ENCODE results near the gene ZBTB7C.
"Not testable (repeated sequence)": the region's sequence is repeated elsewhere in the genome, so short reads cannot be mapped to it uniquely, and the experiment has no call there.

The ZBTB7C gene

GRCh38 chr18:48293954-48294898 is 115.0 kb downstream of the ZBTB7C start:
- in situ Hi-C loops (cut with MboI; ENCODE audit: low sequenced_read_pairs, unreplicated experiment): no loop called here
- TF ChIP-seq, protein P1, sequence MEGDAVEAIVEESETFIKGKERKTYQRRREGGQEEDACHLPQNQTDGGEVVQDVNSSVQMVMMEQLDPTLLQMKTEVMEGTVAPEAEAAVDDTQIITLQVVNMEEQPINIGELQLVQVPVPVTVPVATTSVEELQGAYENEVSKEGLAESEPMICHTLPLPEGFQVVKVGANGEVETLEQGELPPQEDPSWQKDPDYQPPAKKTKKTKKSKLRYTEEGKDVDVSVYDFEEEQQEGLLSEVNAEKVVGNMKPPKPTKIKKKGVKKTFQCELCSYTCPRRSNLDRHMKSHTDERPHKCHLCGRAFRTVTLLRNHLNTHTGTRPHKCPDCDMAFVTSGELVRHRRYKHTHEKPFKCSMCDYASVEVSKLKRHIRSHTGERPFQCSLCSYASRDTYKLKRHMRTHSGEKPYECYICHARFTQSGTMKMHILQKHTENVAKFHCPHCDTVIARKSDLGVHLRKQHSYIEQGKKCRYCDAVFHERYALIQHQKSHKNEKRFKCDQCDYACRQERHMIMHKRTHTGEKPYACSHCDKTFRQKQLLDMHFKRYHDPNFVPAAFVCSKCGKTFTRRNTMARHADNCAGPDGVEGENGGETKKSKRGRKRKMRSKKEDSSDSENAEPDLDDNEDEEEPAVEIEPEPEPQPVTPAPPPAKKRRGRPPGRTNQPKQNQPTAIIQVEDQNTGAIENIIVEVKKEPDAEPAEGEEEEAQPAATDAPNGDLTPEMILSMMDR (IDR thresholded peaks at IDR 0.05; ENCODE audit: borderline replicate concordance, control extremely low read depth, extremely low read depth, insufficient read depth, missing control alignments): no peak
- DNase-seq (ENCODE audit: low spot score): no peak

GRCh38 chr18:48292782-48293424 is 116.3 kb downstream of the ZBTB7C start:
- DNase-seq (ENCODE audit: low spot score): no peak
- TF ChIP-seq, protein P1 (IDR thresholded peaks at IDR 0.05; ENCODE audit: borderline replicate concordance, control extremely low read depth, extremely low read depth, insufficient read depth, missing control alignments): no peak
- in situ Hi-C loops (cut with MboI; ENCODE audit: low sequenced_read_pairs, unreplicated experiment): no loop called here

- no peak for DNase-seq (ENCODE audit: low spot score)
- in situ Hi-C loops (cut with MboI; ENCODE audit: low sequenced_read_pairs, unreplicated experiment): no loop called here
- TF ChIP-seq, protein P1 (IDR thresholded peaks at IDR 0.05; ENCODE audit: borderline replicate concordance, control extremely low read depth, extremely low read depth, insufficient read depth, missing control alignments): no peak
These were observed 117.0 kb downstream of the ZBTB7C start for GRCh38 chr18:48292229-48292628.

DNA sequence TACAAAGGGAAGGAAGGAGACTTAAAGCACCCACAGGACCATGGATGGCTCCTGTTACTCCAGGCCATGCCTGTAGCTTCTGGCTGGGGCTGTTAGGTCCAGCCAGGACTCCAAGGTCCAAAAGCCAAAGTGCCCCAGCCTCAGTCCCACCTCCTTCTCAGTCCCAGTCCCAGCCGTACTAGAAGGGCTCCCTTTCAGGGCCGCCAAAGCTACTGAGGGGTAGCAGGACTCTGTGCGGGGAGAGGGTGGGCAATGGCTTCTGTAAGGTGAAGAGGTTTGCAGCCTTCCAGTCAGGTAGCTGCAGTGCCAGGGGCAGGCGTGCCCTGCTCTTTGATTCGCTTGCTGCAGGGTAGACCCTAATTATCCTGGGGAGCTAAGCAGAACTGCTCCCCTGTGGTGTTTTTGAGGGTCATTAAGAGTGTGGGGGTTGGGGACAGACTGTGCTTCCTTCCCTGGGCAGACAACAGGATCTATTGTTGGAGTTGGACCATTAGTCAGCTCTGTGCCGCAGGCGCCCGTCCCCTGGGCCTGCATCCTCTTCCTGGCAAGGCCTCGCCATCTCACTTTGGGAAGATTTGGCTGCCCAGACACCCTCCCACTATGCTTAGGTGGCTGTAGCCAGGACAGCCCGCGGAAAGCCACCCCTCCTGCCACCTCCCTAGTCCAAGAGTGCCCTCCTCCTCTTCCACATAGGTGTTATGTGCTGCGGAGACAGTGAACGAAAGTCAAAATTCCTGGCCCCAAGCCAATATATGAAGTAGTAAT is 118.8 kb downstream of the ZBTB7C start:
- in situ Hi-C loops (cut with MboI; ENCODE audit: low sequenced_read_pairs, unreplicated experiment): no loop called here
- DNase-seq (ENCODE audit: low spot score): no peak
- TF ChIP-seq, protein P1 (IDR thresholded peaks at IDR 0.05; ENCODE audit: borderline replicate concordance, control extremely low read depth, extremely low read depth, insufficient read depth, missing control alignments): no peak

DNA sequence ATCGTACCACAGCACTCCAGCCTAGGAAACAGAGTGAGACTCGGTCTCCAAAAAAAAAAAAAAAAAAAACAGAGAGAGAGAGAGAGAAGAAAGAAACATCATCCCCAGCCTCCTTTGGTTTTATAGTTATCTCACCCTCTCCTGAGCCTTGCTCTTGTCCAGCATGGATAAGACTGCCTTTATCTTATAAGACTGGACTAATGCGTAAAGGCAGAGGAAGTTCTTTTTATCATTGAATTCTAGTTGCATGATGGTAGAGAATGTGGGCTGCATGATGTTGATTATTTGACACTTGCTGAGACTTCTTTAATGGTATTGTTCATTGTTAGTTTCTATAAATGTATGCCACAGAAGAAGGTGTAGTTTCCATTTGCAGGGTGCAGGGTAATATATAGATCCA is 124.4 kb downstream of the ZBTB7C start:
- DNase-seq (ENCODE audit: low spot score): no peak
- TF ChIP-seq, protein P1 (IDR thresholded peaks at IDR 0.05; ENCODE audit: borderline replicate concordance, control extremely low read depth, extremely low read depth, insufficient read depth, missing control alignments): no peak
- in situ Hi-C loops (cut with MboI; ENCODE audit: low sequenced_read_pairs, unreplicated experiment): no loop called here

DNA sequence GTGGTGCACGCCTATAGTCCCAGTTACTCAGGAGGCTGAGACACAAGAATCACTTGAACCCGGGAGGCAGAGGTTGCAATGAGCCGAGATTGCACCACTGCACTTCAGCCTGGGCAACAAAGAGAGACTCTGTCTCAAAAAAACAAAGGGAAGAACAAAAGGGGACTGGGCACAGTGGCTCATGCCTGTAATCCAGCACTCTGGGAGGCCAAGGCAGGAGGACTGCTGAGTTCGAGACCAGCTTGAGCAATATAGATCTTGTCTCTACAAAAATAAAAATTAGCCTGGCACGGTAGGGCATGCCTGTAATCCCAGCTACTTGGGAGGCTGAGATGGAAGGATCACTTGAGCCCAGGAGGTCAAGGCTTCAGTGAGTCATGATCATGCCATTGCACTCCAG is 125.2 kb downstream of the ZBTB7C start:
- in situ Hi-C loops (cut with MboI; ENCODE audit: low sequenced_read_pairs, unreplicated experiment): not testable (repeated sequence)

DNA sequence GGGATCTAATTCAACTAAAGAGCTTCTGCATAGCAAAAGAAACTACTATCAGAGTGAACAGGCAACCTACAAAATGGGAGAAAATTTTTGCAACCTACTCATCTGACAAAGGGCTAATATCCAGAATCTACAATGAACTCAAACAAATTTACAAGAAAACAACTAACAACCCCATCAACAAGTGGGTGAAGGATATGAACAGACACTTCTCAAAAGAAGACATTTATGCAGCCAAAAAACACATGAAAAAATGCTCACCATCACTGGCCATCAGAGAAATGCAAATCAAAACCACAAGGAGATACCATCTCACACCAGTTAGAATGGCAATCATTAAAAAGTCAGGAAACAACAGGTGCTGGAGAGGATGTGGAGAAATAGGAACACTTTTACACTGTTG is 127.7 kb downstream of the ZBTB7C start:
- in situ Hi-C loops (cut with MboI; ENCODE audit: low sequenced_read_pairs, unreplicated experiment); DNase-seq (ENCODE audit: low spot score): not testable (repeated sequence)

More for the DNA sequence above, 125.2 kb downstream of the ZBTB7C start:
- not testable (repeated sequence) for DNase-seq (ENCODE audit: low spot score)
